Left renal cortex interstitium (tissue), 4 donors: ENCODE data around the gene CCNB1. TPM values are rescaled to one million over a fixed set of nuclear protein-coding genes. Genes with fewer than 3 reads are reported as not detected.
"Not testable (repeated sequence)": the region's sequence is repeated elsewhere in the genome, so short reads cannot be mapped to it uniquely, and the experiment has no call there.

Experiments used
- DNase-seq, 4 donors: peaks; one replicate each; pipeline ENCODE4 v3.0.0-alpha.2; 2013; ENCODE audit warnings: low read depth in 4 of 4, low spot score in 2 of 4, missing footprints in 1 of 4
- polyA plus RNA-seq, 4 donors: library from polyadenylated mRNA; unstranded; fragments of 120-200 nt; gene quantifications; one replicate each; pipeline ENCODE4 v1.2.1, GENCODE V29; 2013; ENCODE audit not compliant: insufficient read length in 4 of 4

The CCNB1 gene
- 10 to 100 TPM; 86.8 to 98.7 (median 88.6) TPM for polyA plus RNA-seq

- peak; percentile 85 to 97 (median 90) for DNase-seq
Observed at GRCh38 chr5:69166686-69167492, at the start of gene CCNB1. CCNB1 (plus strand) TSS chr5:69167150; CDS start chr5:69167263, 113 bp downstream.

- no peak for DNase-seq
Observed at GRCh38 chr5:69129413-69129812, 37.5 kb upstream of the CCNB1 start.

- no peak for DNase-seq
Observed at GRCh38 chr5:69130241-69130640, 36.7 kb upstream of the CCNB1 start.

GRCh38 chr5:69131304-69131703 is 35.6 kb upstream of the CCNB1 start:
- DNase-seq: no peak

GRCh38 chr5:69134126-69134525 is 32.8 kb upstream of the CCNB1 start:
- DNase-seq: no peak

GRCh38 chr5:69136293-69136692 is 30.7 kb upstream of the CCNB1 start:
- no peak for DNase-seq

GRCh38 chr5:69137208-69137607 is 29.7 kb upstream of the CCNB1 start:
- DNase-seq: not testable (repeated sequence)

- no peak for DNase-seq
Observed at GRCh38 chr5:69137807-69138206, 29.1 kb upstream of the CCNB1 start.

- DNase-seq: no peak
Observed at GRCh38 chr5:69138766-69139165, 28.2 kb upstream of the CCNB1 start.

- DNase-seq: not testable (repeated sequence)
Observed at GRCh38 chr5:69140239-69140638, 26.7 kb upstream of the CCNB1 start.

GRCh38 chr5:69140827-69141226 is 26.1 kb upstream of the CCNB1 start:
- DNase-seq: no peak

GRCh38 chr5:69148576-69148975 is 18.4 kb upstream of the CCNB1 start:
- not testable (repeated sequence) for DNase-seq

GRCh38 chr5:69148981-69149675 is 17.8 kb upstream of the CCNB1 start:
- no peak for DNase-seq

GRCh38 chr5:69149676-69150010 is 17.3 kb upstream of the CCNB1 start:
- DNase-seq: no peak

GRCh38 chr5:69152731-69153130 is 14.2 kb upstream of the CCNB1 start:
- DNase-seq: no peak

- no peak for DNase-seq
Observed at GRCh38 chr5:69156456-69156855, 10.5 kb upstream of the CCNB1 start.

GRCh38 chr5:69158039-69158438 is 8.9 kb upstream of the CCNB1 start:
- DNase-seq: no peak

- DNase-seq: no peak
Observed at GRCh38 chr5:69160651-69161050, 6.3 kb upstream of the CCNB1 start.

GRCh38 chr5:69167493-69167855 is 524 bp downstream of the CCNB1 start:
- DNase-seq: no peak

- no peak for DNase-seq
Observed at GRCh38 chr5:69167929-69168328, 979 bp downstream of the CCNB1 start.

- no peak for DNase-seq
Observed at GRCh38 chr5:69170495-69170894, 3.5 kb downstream of the CCNB1 start.

- no peak for DNase-seq
Observed at GRCh38 chr5:69170969-69171368, 4.0 kb downstream of the CCNB1 start.
